K562 (cell line): Measurements from ENCODE around the gene EPC2. TPM values are rescaled to one million over a fixed set of nuclear protein-coding genes. Genes with fewer than 3 reads are reported as not detected.

Source experiments
- CXXC5 ChIP-seq: fragments of 250-450 bp; sonication (Bioruptor Pico); IDR thresholded peaks from 2 replicates; pipeline ENCODE4 v1.8.0; 2022; ENCODE audit warnings: inconsistent platforms, mild to moderate bottlenecking, moderate library complexity
- DPF2 ChIP-seq: fragments of 450-650 bp; IDR thresholded peaks from 2 replicates; pipeline ENCODE4 v1.6.1; 2016
- ETV5 ChIP-seq: sonication (generic); formaldehyde crosslinking; IDR thresholded peaks from 2 replicates; pipeline ENCODE4 v1.4.0; 2020; ENCODE audit warnings: low read depth, mild to moderate bottlenecking, missing genetic modification reagents
- FOSL1 ChIP-seq: fragments of 200-800 bp; sonication (Bioruptor generic); conservative IDR thresholded peaks from 2 replicates; pipeline ENCODE4 v1.6.1; 2016; ENCODE audit warnings: missing genetic modification characterization, missing compliant biosample characterization
- FOXJ3 ChIP-seq: sonication (generic); formaldehyde crosslinking; IDR thresholded peaks from 2 replicates; pipeline ENCODE4 v1.4.0; 2020; ENCODE audit warnings: mild to moderate bottlenecking, missing genetic modification reagents
- IRF2 ChIP-seq: sonication (generic); formaldehyde crosslinking; IDR thresholded peaks from 2 replicates; pipeline ENCODE4 v1.8.1; 2022; ENCODE audit warnings: mild to moderate bottlenecking, missing genetic modification reagents
- MXI1 ChIP-seq: IDR thresholded peaks from 2 replicates; pipeline ENCODE4 v1.6.1; 2011; ENCODE audit warnings: low read depth, mild to moderate bottlenecking, improper control_type of control experiment, low read length
- NCOA6 ChIP-seq: fragments of 450-650 bp; IDR thresholded peaks from 2 replicates; pipeline ENCODE4 v1.6.1; 2017; ENCODE audit warnings: mild to moderate bottlenecking
- NFIX ChIP-seq: fragments of 250-450 bp; sonication (Bioruptor Pico); IDR thresholded peaks from 2 replicates; pipeline ENCODE4 v1.4.0; 2020; ENCODE audit warnings: low read depth, mild to moderate bottlenecking, moderate library complexity
- NR2C2 ChIP-seq, 2 experiments: fragments of 200-800 bp in 1 of 2; sonication (Bioruptor generic) in 1 of 2; sonication (generic) in 1 of 2; formaldehyde crosslinking in 1 of 2; IDR thresholded peaks; 2 replicates each; pipeline versions ENCODE4 v1.6.1 to v1.8.0; 2016 to 2022; ENCODE audit warnings: mild to moderate bottlenecking in 1 of 2, missing compliant biosample characterization in 1 of 2, missing genetic modification characterization in 1 of 2, missing genetic modification reagents in 1 of 2
- PCBP1 ChIP-seq: fragments of 200-400 bp; formaldehyde crosslinking; IDR thresholded peaks from 2 replicates; pipeline ENCODE4 v1.6.1; 2018; ENCODE audit warnings: mild to moderate bottlenecking, low read depth, low read length; ENCODE audit not compliant: poor library complexity, severe bottlenecking
- PYGO2 ChIP-seq: fragments of 450-650 bp; IDR thresholded peaks from 2 replicates; pipeline ENCODE4 v1.6.1; 2016; ENCODE audit warnings: mild to moderate bottlenecking, missing genetic modification characterization, moderate library complexity, missing compliant biosample characterization
- SLC30A9 ChIP-seq: fragments of 250-450 bp; sonication (Bioruptor Pico); IDR thresholded peaks from 2 replicates; pipeline ENCODE4 v1.8.0; 2022; ENCODE audit warnings: mild to moderate bottlenecking, moderate library complexity
- THAP7 ChIP-seq: fragments of 250-450 bp; sonication (Bioruptor Pico); IDR thresholded peaks from 2 replicates; pipeline ENCODE4 v1.5.0; 2021
- ZBTB40 ChIP-seq, 2 experiments: fragments of 450-650 bp in 1 of 2; sonication (generic) in 1 of 2; formaldehyde crosslinking in 1 of 2; IDR thresholded peaks; 2 replicates each; pipeline versions ENCODE4 v1.7.1 to v1.9.0; 2016 to 2022; ENCODE audit warnings: inconsistent platforms in 1 of 2, mild to moderate bottlenecking in 1 of 2, missing genetic modification reagents in 1 of 2
- ZNF134 ChIP-seq: fragments of 250-450 bp; sonication (Bioruptor Pico); conservative IDR thresholded peaks from 2 replicates; pipeline ENCODE4 v1.4.0; 2020
- polyA plus RNA-seq, 8 experiments: library from polyadenylated mRNA; depleted of rRNA in 4 of 8; stranded (reverse) in 5 of 8; unstranded in 3 of 8; fragments of >200 nt; fragmentation: Nextera tagmentation in 2 of 8; fragmentation: Illumina TruSeq in 1 of 8; extraction: Ambion mirVana in 2 of 8; extraction: Trizol in 1 of 8; gene quantifications; 2 replicates each; pipeline versions ENCODE4 v1.2.1 to v1.2.3, GENCODE V29; 2011 to 2014; ENCODE audit warnings: inconsistent platforms in 1 of 8, missing spikeins in 1 of 8
- total RNA-seq, 7 experiments: library from RNA; depleted of rRNA in 6 of 7; stranded (reverse); fragments of >200 nt in 6 of 7; fragmentation: Illumina TruSeq in 2 of 7; extraction: Trizol in 2 of 7; gene quantifications; 2 replicates each; pipeline versions ENCODE4 v1.2.1 to v1.2.3, GENCODE V29; 2011 to 2021; ENCODE audit warnings: low replicate concordance in 1 of 7

Gene EPC2
- total and polyA plus RNA-seq, 9 of the 15 experiments (the other 6 are each of a cell fraction or from before 2014, with no cell fraction given) = 7.0 to 35.8 (median 29.1) TPM

- TF ChIP-seq PCBP1 = peak; percentile 98
- TF ChIP-seq ETV5 (CRISPR knock-in tag) = peak; percentile 49; the same call in 1 of the 2 replicates
- TF ChIP-seq NFIX (CRISPR knock-in tag) = no peak
- TF ChIP-seq MXI1 = no peak
- TF ChIP-seq DPF2 = 0 out of 2 replicates have a peak, but pooled peaks have one; percentile 19
- no peak for TF ChIP-seq FOXJ3 (CRISPR knock-in tag)
- TF ChIP-seq ZNF134 (CRISPR knock-in tag) = no peak
- no peak for TF ChIP-seq SLC30A9
- no peak for TF ChIP-seq PYGO2 (tag)
- no peak for TF ChIP-seq THAP7
- TF ChIP-seq IRF2 (CRISPR knock-in tag) = no peak
- no peak for TF ChIP-seq FOSL1
- no peak for TF ChIP-seq NCOA6
- TF ChIP-seq NR2C2 (CRISPR knock-in tag; IDR thresholded peaks at IDR 0.05) = peak; percentile 57; the same call in 1 of the 2 replicates
- TF ChIP-seq NR2C2 (tag; IDR thresholded peaks at IDR 0.05) = peak; percentile 76
- peak; percentile 73 for TF ChIP-seq CXXC5
- 0 out of 2 replicates have a peak, but pooled peaks have one; percentile 40 for TF ChIP-seq ZBTB40 (IDR thresholded peaks at IDR 0.05)
- no peak for TF ChIP-seq ZBTB40 (CRISPR knock-in tag; IDR thresholded peaks at IDR 0.05)
Observed at GRCh38 chr2:148643998-148644882, at the start of gene EPC2 (continued).
